Measurements from ENCODE around the gene USH1C. TPM values are rescaled to one million over a fixed set of nuclear protein-coding genes. Genes with fewer than 3 reads are reported as not detected.

The USH1C gene
- polyA plus RNA-seq, 4 donors, result 47.2 to 81.6 (median 67.8) TPM

DNA sequence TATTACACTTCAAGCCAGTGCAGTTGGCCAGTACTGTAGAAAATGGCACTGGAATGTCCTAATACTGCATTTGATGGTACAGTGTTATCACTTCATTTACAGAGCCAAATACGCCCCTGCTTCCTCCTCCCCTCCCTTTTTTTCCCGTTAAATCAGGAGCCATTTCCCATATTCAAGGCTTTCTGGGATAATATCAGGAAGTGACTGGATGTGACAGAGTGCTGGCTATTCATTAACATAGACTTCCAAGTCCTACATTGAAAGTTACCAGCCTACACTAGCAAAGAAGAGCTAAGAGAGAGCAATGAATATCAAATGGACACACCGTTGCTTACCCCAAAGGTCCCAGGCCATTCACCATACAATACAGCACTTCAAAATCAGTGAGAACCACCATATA lies 35.4 kb downstream of the USH1C start:
- no peak for DNase-seq (ENCODE audit: low read depth in 4 of 4, low spot score in 2 of 4)

DNA sequence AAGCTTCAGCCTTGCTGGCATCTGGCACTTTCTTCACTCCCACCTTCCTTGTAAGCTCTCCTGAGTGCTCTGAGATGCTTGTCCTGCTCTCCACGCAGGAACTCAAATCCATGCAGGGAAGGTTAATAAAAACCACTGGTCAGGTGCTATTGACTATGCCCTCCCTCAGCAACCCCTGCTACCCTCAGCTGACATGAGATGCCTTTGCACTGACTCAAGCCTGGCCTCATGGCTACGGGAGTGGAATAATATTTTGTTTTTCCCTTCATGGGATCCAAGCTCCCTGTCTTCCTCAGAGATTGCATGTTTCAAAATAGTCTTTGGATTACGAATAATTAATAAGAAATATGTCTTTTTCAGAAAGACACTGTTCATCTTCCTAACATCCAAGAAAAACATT lies 35.9 kb downstream of the USH1C start:
- DNase-seq (ENCODE audit: low read depth in 4 of 4, low spot score in 2 of 4), result no peak

DNA sequence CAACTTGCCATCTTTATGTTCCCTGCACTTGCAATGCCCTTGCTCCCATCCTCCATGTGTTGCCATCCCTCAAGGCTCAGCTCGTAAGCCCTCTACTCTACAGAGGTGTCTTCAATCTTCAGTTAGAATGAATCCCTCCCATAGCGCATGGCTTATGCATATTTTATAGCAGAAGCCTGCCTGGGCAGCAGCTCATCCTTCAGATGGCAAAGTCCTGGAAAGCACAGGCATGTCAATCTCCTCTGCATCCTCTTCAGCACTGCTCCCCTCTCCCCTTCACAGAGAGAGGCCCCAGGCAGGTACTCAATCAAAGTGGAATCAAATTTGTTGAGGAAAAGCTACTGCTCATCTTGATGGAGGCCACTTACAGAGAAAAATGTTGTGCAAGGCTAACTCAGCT lies 36.4 kb downstream of the USH1C start:
- DNase-seq (ENCODE audit: low read depth in 4 of 4, low spot score in 2 of 4), result no peak

DNA sequence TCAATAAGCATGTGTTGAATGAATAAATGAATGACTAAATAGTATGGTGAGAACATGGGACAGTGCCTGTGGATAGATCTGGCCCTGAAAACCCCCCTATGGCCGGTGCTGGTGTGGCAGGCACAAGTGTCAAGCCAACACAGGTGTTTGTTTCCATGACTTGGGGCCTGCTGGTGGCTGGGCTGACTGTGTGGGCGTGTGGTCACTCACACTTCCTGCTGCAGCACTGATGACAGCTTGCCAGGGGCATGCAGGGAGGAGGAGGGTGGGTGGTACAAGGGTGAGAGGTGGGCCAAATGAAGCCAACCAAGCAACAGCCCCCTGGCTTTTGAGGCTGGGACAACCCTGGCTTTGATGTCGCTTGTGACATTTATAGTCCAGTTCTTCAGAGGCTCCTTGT lies 37.3 kb downstream of the USH1C start:
- no peak for DNase-seq (ENCODE audit: low read depth in 4 of 4, low spot score in 2 of 4)

DNA sequence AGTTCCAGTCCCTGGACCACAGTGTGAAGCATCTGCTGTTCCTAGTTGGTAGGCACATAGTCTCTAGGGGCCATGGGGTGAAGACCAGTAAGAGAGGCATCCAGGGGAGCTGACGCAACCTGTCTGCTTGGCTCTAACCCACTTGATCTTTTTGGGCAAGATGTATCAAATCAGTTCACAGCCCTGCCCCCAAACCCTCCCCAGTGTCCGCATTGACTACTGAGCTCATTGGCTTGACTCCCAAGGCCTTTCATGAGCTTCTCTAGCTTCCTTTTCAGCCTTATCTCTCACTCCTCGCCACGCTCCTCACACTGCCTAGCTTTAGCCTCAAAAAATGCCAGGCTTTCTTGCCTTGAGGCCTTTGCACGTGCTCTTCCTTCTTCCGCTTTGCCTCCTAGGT lies 37.9 kb downstream of the USH1C start:
- DNase-seq (ENCODE audit: low read depth in 4 of 4, low spot score in 2 of 4), result no peak

DNA sequence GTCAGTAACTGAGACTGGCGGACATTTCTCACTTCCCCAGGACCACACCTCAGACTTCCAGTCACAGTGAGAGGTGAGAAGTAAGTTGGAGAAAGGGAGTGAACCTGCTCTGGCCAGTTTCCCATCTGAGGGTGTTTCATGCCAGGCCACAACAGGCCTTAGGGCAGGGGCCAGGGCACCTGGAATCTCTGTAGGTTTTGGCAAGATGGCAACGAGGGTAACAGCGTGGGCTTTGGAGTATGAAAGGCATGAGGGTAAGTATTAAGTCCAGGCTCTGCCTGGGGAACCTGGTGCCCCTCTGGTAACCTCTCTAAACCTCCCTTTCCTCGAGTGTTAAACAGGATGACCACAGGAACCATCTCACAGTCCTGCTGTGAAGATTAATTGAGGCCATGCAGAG lies 39.1 kb downstream of the USH1C start:
- DNase-seq (ENCODE audit: low read depth in 4 of 4, low spot score in 2 of 4), result no peak

DNA sequence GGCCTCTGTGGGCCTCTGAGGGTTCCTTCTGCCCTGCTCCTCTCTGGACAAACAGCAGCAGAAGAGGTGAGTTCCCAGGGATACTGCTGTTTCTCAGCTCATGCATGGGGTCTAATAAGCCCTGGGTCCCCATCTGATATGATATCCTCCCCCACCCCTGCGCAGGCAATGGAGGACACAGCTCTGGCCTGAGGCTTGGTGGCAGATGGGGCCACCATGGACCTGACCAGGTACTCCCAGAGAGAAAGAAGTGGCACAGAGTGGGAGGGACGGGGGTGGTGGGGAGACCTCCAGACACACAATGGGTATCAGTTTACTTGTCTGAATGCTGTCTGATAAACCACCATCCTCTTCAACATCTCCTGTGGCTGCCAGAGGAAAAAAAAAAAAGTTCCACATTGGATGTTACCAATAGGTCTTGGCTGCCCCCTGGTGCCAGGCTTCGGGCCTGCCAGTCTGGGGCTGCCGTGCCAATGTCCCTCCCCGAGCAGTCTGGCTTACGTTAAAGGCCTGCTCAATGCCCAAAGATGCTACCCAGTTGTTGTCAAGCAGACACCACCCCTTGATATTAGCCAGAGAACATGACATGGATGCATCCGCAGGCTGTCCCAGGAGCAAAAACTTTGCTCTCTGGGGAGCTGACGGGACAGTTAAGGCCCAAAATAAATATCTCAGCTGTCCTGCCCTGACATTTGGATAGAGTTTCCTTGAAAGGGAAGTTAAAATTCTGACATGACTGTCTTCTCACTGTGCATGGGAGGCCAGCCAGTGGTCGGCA lies 39.7 kb downstream of the USH1C start:
- peak in 2 of 4 donors; percentile 40 to 56 for DNase-seq (ENCODE audit: low read depth in 4 of 4, low spot score in 2 of 4)

DNA sequence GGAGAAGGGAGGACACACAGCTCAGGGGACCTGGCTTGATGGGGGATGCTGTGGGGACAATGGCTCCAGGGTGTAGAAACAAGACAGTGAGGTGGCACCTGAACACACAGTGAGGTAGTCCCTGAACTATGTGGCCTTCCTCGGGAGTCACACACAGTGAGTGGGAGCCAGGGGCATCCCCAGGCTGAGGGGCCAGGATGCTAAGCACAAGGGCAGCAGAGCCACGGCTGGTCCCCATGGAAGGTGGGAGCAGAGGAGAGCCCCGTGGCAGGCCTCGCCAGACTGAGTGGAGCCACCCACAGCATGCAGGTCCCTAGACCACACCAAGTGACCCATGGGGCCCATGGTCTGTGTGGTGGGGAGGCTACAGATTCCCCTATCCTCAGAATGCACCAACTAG lies 41.6 kb downstream of the USH1C start:
- no peak for DNase-seq (ENCODE audit: low read depth in 4 of 4, low spot score in 2 of 4)

DNA sequence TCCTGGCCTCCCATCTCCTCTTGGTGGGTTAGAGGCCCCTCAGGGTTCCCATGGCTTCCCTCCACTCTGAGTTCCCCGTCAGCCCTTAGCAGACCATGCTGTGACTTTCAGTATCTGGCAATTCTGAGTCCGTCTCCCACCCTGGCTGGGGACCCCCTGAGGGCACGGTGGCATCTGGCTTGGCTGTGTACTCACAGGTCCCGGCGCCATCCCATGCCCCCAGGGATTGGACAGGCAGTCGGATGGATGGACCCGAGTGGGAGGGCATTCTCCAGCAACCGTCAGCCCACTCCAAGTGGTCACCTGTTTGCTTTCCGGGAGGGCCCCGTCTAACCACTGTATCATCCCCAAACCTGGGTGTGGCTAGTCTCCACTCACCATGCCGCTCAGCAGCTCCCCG lies 43.5 kb downstream of the USH1C start:
- no peak for DNase-seq (ENCODE audit: low read depth in 4 of 4, low spot score in 2 of 4)

DNA sequence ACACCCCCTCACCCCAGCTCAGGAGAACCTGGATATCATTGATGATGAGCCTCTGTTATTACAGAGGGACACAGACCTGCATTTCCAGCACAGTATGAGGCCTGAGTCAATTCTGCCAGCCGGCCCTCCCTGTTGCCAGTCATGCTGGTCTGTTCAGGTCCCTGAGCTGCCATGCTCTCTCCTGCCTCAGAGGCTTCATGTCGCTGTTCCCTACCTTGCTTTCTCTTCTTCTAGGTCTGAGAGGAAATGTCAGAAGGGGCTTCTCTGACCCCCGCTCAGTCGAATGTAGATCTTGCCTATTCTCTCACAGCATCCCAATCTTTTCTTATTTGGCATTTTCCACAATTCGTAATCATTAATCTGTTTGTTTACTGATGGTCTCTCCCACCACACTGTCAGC lies 45.7 kb downstream of the USH1C start:
- DNase-seq (ENCODE audit: low read depth in 4 of 4, low spot score in 2 of 4), result no peak

DNA sequence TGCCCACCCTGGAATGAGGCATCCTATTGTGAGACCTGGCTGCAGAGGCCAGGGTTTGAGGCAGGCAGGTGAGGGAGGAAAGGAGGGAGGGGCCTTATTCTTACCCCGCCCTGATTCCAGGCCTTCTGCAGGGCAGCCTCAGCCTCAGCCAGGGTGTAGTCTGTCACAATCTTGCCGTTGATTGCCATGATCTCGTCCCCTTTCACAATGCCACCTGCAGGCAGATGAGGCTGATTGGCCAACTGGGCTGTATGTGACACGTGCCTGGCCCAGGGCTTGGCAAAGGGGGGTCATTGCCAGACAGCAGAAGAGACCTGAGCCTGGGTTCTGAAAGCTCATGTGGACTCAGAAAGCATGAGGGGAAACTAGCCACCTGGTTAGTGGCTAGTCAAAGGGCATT lies 46.2 kb downstream of the USH1C start:
- no peak for DNase-seq (ENCODE audit: low read depth in 4 of 4, low spot score in 2 of 4)

DNA sequence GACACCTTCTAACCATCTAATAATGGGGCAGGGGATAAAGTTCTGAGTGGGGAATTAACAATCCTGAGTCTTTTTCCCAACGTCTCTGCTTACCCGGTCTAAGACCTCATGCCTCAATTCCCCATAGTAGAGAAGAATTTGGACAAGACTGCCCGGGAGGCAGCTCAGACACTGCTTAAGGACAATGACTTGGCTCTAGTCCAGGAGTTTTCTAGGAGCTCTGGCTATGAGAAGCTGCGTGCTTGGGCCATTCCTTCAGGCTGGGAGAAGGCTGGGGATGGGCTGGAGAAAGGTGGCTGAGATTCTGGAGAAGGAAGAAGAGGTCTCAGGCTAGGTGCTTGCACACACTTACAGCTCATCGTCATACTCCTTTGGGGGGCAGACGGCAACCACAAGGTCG lies 47.8 kb downstream of the USH1C start:
- no peak for DNase-seq (ENCODE audit: low read depth in 4 of 4, low spot score in 2 of 4)

DNA sequence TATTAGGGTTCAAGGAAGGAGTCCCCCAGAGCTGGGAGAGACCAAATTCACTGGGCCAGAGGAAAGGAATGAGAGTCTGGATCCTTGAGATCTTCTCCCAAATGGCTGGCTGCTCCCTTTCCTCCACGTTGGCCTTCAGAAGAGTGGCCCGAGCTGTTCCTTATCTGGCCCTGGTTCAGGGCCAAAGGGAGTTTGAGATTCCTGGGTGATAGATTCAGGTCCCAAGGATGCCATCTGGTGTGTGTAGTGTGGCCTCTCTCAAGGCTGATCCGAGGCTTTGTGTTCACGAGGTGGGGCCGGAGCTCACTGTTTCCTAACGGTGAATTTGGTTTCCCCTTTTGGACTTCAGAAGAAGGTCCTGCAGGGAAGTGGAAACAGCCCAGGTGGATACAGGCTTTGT lies 50.2 kb downstream of the USH1C start:
- DNase-seq (ENCODE audit: low read depth in 4 of 4, low spot score in 2 of 4), result no peak

DNA sequence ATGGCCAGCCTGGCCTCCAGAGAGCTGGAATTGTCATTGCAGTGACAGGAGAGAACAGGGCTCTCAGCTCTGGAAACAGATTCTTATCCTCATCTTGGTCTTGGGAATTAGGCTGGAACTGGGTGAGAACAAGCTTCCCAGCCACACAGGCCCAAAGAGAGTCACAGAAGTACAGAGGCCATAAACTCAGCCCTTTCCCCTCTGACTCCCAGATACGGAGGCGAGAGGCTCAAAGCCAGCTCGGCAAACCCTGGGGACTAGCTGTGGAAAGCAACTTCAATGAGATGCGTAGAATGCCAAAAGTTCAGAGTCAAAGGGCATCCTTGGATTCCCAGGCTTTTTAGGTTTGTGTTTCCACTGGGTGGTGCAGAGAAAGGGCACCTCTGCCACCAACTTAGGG lies 53.3 kb downstream of the USH1C start:
- no peak for DNase-seq (ENCODE audit: low read depth in 4 of 4, low spot score in 2 of 4)

DNA sequence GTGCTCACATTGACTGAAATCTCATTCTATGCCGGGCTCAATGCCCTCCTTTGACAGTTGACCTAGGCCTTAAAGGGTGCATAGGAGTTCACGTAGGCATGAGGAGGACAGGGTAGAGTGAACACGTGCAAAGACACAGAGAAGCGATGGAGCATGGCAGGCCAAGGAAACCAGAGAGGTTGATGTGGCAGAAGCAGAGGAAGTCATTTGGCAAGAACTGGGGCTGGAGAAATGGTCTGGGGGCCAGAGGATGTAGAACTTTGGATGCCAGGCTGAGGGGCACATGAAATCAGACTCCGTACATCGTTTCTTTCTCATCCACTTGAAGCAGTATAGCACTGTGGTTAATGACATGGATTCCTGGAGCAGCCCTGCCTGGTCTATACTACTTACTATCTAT lies 54.0 kb downstream of the USH1C start:
- DNase-seq (ENCODE audit: low read depth in 4 of 4, low spot score in 2 of 4), result no peak

DNA sequence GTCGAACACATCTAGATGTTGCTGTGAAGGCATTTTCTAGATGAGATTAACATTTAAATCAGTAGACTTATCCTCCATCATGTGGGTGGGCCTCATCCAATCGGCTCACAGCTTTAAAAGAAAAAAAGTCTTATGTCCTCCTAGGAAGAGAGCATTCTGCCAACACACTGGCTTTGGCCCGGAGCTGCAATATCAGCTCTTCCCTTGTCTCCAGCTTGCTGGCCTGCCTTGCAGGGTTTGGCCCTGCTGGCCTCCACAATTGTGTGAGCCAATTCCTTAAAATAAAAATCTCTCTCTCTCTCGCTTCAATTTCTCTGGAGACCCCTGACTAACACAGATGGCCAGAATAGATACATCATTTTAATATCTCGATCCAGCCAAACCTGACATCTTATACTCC lies 54.5 kb downstream of the USH1C start:
- DNase-seq (ENCODE audit: low read depth in 4 of 4, low spot score in 2 of 4), result no peak

DNA sequence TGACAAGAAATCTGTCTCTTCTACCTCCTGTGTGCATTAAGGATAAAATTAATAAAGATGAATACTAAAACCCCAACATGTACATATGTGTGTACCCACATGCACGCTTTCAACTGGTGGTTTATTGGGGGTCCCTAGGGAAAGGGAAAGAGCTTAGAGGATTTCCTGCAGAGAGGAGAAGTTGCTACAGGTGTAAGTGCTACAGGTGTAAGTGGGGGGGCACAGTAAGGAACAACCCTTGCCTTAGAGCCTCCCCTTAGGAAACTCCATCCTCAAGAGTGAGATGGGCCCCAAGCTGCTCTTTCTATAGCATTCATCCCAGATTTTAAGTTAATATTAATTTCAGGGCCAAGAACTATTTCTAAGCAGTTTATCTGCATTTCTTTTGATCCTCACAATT lies 55.7 kb downstream of the USH1C start:
- DNase-seq (ENCODE audit: low read depth in 4 of 4, low spot score in 2 of 4), result no peak

DNA sequence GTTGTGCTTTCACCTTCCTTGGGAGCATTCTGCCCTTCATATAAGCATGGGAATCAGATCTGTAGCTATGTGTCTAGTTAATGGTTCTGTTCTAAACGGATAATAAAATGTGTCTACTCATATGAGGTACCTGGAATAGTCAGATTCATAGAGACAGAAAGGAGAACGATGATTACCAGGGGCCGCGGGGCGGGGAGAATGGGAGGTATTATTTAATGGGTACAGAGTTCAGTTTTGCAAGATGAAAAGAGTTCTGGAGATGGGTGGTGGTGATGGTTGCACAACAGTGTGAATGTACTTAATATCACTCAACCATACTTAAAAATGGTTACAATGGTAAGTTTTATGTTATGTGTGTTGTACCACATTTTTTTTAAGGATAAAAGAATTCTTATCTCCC lies 57.6 kb downstream of the USH1C start:
- DNase-seq (ENCODE audit: low read depth in 4 of 4, low spot score in 2 of 4), result no peak

DNA sequence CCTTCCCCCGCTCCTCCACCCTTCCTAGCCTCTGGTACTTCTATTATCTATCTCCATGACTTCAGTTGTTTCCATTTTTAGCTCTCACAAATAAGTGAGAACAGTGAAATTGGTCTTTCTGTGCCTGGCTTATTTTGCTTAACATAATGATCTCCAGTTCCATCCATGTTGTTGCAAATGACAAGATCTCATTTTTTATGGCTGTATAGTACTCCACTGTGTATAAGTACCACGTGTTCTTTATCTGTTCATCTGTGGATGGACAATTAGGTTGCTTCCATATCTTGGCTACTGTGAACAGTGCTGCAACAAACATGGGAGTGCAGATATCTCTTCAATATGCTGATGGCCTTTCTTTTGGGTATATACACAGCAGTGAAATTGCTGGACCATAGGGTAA lies 60.7 kb downstream of the USH1C start:
- DNase-seq (ENCODE audit: low read depth in 4 of 4, low spot score in 2 of 4), result no peak

DNA sequence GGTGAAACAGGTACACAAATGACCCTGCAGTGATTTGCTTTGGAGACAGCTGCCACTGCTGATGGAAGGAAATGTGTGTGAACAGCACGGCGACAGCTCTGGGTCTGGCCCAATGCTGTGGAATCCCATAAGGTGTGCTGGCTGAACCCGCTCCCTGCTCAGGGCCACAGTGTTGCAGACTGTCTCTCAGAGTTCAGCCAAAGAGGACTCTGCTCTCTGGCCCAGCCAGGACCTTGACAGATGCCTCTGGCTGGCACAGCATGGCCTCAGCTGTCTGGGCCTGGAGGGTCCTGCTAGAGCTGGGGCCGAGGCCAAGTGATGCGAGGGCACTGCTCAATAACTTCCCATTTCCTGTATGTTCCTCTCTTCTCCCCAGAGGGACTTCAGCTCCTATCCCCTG lies 62.3 kb downstream of the USH1C start:
- no peak for DNase-seq (ENCODE audit: low read depth in 4 of 4, low spot score in 2 of 4)

DNA sequence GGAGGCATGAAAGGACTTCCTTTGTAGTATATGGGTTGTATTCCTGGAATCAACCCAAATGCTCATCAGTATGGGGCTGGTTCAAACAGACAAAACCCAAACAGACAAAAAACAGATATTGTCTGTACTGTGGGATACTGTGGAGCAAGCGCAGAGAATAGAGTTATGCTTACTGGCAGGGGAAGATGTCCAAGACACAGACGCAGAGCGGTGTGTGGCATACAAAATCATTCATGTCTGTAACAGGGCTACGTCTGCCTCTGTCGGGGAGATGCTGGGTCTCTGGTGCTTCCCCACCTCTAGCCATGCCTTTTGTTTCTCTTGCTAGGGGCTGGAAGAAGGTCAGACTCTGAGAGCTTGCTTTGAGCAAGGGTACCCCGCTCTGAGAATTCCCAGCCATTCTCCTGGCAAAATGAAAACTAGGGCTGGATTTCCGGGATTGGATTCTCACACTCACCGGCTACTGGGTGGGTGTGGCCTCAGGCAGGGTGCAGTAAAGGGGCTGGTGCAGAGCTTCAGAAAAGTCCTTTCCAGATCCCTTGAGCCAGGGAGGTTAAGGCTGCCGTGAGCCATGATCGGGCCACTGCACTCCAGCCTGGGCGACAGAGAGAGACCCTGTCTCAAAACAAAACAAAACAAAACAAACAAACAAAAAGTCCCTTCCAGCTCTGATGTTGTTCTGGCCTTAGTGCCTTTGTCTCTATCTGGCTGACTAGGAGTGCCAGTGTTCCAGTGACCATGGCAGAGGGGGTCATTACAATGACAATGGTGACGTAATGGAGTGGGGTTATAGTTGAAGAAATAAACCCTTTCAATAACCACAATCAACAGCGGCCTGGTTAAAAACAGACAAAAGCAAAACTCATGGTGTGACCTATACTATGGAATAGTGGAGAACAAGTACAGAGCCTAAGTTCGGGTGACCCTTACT lies 64.7 kb downstream of the USH1C start:
- peak in 2 of 4 donors; percentile 53 to 65 for DNase-seq (ENCODE audit: low read depth in 4 of 4, low spot score in 2 of 4)

DNA sequence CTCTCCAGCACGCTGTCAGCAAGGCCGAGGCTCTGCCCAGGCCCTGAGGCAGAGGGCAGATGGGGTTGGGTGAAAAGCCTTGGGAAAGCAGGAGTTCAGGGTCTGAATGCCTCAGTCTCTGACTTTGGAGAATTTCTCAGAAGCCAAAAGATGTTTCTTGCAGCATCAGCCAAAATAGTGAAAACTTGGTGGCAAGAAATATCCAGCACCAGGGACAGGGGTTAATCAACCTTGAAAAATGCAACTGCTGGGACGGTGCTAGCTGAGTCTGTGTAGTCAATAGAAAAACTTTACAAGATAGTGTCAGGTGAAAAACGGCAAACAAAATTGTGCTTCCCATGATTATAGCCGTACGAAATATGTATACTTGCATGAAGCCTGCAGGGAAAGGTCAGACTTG lies 66.1 kb downstream of the USH1C start:
- DNase-seq (ENCODE audit: low read depth in 4 of 4, low spot score in 2 of 4), result no peak
